Neural progenitor cell (in vitro differentiated cells): ENCODE data around the gene GON4L. TPM values are rescaled to one million over a fixed set of nuclear protein-coding genes. Genes with fewer than 3 reads are reported as not detected.

Source experiments
- DNase-seq: peaks from one replicate; pipeline ENCODE4 v3.0.0-alpha.2; 2016; ENCODE audit warnings: low spot score
- H2AFZ ChIP-seq: fragments of 200-600 bp; sonication (generic); replicated peaks from 2 replicates; pipeline ENCODE4 v1.6.1; 2016; ENCODE audit warnings: antibody characterized with exemption
- H3F3A ChIP-seq: fragments of 200-600 bp; sonication (generic); 2 replicates; pipeline ENCODE4 v1.6.1; 2016; ENCODE audit warnings: antibody characterized with exemption, low read depth
- H3K27ac ChIP-seq: fragments of 200-600 bp; sonication (generic); 2 replicates; pipeline ENCODE4 v1.5.1; 2016; ENCODE audit warnings: mild to moderate bottlenecking
- H3K27me3 ChIP-seq: fragments of 200-600 bp; sonication (generic); 2 replicates; pipeline ENCODE4 v1.6.1; 2016; ENCODE audit warnings: mild to moderate bottlenecking, moderate library complexity
- H3K36me3 ChIP-seq: fragments of 200-600 bp; sonication (generic); 2 replicates; pipeline ENCODE4 v1.5.1; 2016
- H3K4me1 ChIP-seq: fragments of 200-600 bp; sonication (generic); 2 replicates; pipeline ENCODE4 v1.6.1; 2016; ENCODE audit warnings: mixed run types
- H3K4me2 ChIP-seq: fragments of 200-600 bp; sonication (generic); 2 replicates; pipeline ENCODE4 v1.6.1; 2016
- H3K4me3 ChIP-seq: fragments of 200-600 bp; sonication (generic); 2 replicates; pipeline ENCODE4 v1.5.1; 2016
- H3K79me2 ChIP-seq: fragments of 200-600 bp; sonication (generic); 2 replicates; pipeline ENCODE4 v1.6.1; 2016; ENCODE audit warnings: low read depth
- H3K9ac ChIP-seq: fragments of 200-600 bp; sonication (generic); 2 replicates; pipeline ENCODE4 v1.6.1; 2016
- H3K9me3 ChIP-seq: fragments of 200-600 bp; sonication (generic); 2 replicates; pipeline ENCODE4 v1.5.1; 2016; ENCODE audit warnings: low read depth
- H4K20me1 ChIP-seq: fragments of 200-600 bp; sonication (generic); 2 replicates; pipeline ENCODE4 v1.6.1; 2016; ENCODE audit warnings: low read depth
- H3K27ac Mint-ChIP-seq: 3 replicates; pipeline ENCODE4 v1.8.0; 2021; ENCODE audit warnings: mixed read lengths
- H3K27me3 Mint-ChIP-seq: 2 replicates; pipeline ENCODE4 v1.8.0; 2022; ENCODE audit warnings: low read depth, mild to moderate bottlenecking, inconsistent platforms, moderate library complexity, mixed read lengths; ENCODE audit not compliant: insufficient read depth
- H3K36me3 Mint-ChIP-seq: 3 replicates; pipeline ENCODE4 v1.8.0; 2021; ENCODE audit warnings: mixed read lengths
- H3K4me1 Mint-ChIP-seq: 3 replicates; pipeline ENCODE4 v1.8.0; 2021; ENCODE audit warnings: mixed read lengths
- H3K4me3 Mint-ChIP-seq: 3 replicates; pipeline ENCODE4 v1.8.0; 2021; ENCODE audit warnings: mild to moderate bottlenecking, moderate library complexity, mixed read lengths
- H3K9me3 Mint-ChIP-seq: 3 replicates; pipeline ENCODE4 v1.8.0; 2020; ENCODE audit warnings: mixed read lengths
- EZH2 ChIP-seq: fragments of 200-600 bp; sonication (generic); IDR thresholded peaks from 2 replicates; pipeline ENCODE4 v1.6.1; 2017; ENCODE audit warnings: antibody characterized with exemption, mild to moderate bottlenecking, moderate library complexity
- EZH2phosphoT487 ChIP-seq: fragments of 200-600 bp; sonication (generic); IDR thresholded peaks from 2 replicates; pipeline ENCODE4 v1.6.1; 2017; ENCODE audit warnings: antibody characterized with exemption
- total RNA-seq: library from RNA; depleted of rRNA; stranded (reverse); fragments of >200 nt; gene quantifications from 2 replicates; pipeline ENCODE4 v1.2.3, GENCODE V29; 2015; ENCODE audit warnings: low replicate concordance
- TF ChIP-seq, protein P1 (sequence below): fragments of 200-600 bp; sonication (generic); IDR thresholded peaks from 2 replicates; pipeline ENCODE4 v1.5.1; 2017; ENCODE audit warnings: antibody characterized with exemption, mild to moderate bottlenecking

GON4L gene
- total RNA-seq, 1 donor from 2014 or later = 31.4 TPM

DNA sequence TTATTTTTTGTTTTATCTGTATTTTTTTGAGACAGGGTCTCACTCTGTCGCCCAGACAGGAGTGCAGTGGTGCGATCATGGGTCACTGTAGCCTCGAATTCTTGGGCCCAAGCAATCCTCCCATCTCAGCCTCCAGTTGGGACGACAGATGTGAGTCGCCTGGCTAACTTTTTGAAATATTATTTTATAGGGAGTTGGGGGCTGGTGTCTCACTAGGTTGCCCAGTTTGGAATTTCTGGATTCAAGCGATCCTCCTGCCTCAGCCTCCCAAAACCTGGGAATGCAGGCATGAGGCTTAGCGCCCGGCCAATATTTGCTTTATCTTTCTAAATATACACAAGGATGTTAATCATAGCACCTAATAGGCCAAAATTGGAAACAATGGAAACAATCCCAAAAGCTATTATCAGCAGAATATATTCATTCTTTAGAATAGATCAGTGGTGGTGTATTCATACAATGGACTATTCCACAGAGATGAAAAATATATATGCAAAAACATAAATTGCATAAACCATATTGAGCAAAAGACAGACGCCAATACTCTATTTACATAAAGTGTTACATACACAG lies 112.2 kb downstream of the GON4L start:
- Mint-ChIP-seq H3K9me3 (no peaks in the 10 kb centered on the region), H3K4me3 (peak overlapping the region; percentile 96), H3K36me3 (peaks cover 7% of the 10 kb centered on the region), H3K27ac (peak overlapping the region; percentile 91), H3K4me1 (peaks cover 5% of the 10 kb centered on the region), H3K27me3 (peaks cover 6% of the 10 kb centered on the region)
- no peak for DNase-seq
- Histone ChIP-seq H3K4me1 (no peaks in the 10 kb centered on the region), H3K9ac (peak overlapping the region; percentile 6), H3K27me3 (no peaks in the 10 kb centered on the region), H3K4me3 (peak overlapping the region; percentile 54), H3K4me2 (peak overlapping the region; percentile 77), H4K20me1 (no peaks in the 10 kb centered on the region), H3K36me3 (no peaks in the 10 kb centered on the region), H3K9me3 (no peaks in the 10 kb centered on the region), H3K79me2 (no peaks in the 10 kb centered on the region), H2AFZ (peak overlapping the region; percentile 63), H3K27ac (no peak overlapping the region), H3F3A (peaks cover 18% of the 10 kb centered on the region)
- TF ChIP-seq EZH2 (no peak), EZH2phosphoT487 (no peak)
- TF ChIP-seq, protein P1, sequence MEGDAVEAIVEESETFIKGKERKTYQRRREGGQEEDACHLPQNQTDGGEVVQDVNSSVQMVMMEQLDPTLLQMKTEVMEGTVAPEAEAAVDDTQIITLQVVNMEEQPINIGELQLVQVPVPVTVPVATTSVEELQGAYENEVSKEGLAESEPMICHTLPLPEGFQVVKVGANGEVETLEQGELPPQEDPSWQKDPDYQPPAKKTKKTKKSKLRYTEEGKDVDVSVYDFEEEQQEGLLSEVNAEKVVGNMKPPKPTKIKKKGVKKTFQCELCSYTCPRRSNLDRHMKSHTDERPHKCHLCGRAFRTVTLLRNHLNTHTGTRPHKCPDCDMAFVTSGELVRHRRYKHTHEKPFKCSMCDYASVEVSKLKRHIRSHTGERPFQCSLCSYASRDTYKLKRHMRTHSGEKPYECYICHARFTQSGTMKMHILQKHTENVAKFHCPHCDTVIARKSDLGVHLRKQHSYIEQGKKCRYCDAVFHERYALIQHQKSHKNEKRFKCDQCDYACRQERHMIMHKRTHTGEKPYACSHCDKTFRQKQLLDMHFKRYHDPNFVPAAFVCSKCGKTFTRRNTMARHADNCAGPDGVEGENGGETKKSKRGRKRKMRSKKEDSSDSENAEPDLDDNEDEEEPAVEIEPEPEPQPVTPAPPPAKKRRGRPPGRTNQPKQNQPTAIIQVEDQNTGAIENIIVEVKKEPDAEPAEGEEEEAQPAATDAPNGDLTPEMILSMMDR = no peak

DNA sequence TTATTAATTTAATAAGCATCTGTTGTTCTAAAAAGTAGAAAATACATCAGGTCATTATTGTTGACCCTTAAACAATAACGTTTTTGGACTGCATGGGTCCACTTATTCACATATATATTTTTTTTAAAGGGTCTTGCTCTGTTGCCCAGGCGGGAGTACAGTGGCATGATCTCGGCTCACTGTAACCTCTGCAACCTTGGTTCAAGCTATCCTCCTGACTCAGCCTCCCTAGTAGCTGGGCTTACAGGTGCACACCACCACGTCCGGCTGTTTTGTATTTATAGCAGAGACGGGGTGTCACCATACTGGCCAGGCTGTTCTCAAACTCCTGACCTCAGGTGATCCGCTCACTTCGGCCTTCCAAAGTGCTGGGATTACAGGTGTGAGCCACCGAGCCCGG lies 115.1 kb downstream of the GON4L start:
- no peak overlapping the region for H3K9ac ChIP-seq
- DNase-seq = no peak
- no peaks in the 10 kb centered on the region for H3K27me3 ChIP-seq
- H3K27me3 Mint-ChIP-seq = peaks cover 3% of the 10 kb centered on the region
- no peak overlapping the region for H3K27ac Mint-ChIP-seq
- no peaks in the 10 kb centered on the region for H3K9me3 Mint-ChIP-seq
- peaks cover 8% of the 10 kb centered on the region for H3K36me3 Mint-ChIP-seq
- H3K36me3 ChIP-seq = no peaks in the 10 kb centered on the region
- no peaks in the 10 kb centered on the region for H4K20me1 ChIP-seq
- TF ChIP-seq EZH2phosphoT487 (no peak), EZH2 (no peak)
- TF ChIP-seq, protein P1 = no peak
- no peak overlapping the region for H3K27ac ChIP-seq
- H3K4me1 ChIP-seq = no peaks in the 10 kb centered on the region
- peaks cover 19% of the 10 kb centered on the region for H3F3A ChIP-seq
- H3K4me1 Mint-ChIP-seq = peaks cover 5% of the 10 kb centered on the region
- H3K4me3 Mint-ChIP-seq = no peak overlapping the region
- no peak overlapping the region for H2AFZ ChIP-seq
- H3K4me3 ChIP-seq = no peak overlapping the region
- no peaks in the 10 kb centered on the region for H3K79me2 ChIP-seq
- no peaks in the 10 kb centered on the region for H3K9me3 ChIP-seq
- H3K4me2 ChIP-seq = no peak overlapping the region

GRCh38 chr1:155740995-155741394 lies 116.0 kb downstream of the GON4L start:
- Histone ChIP-seq H3K4me1 (no peaks in the 10 kb centered on the region), H3K27me3 (no peaks in the 10 kb centered on the region), H3K9me3 (no peaks in the 10 kb centered on the region), H3K9ac (no peak overlapping the region), H3K36me3 (no peaks in the 10 kb centered on the region), H3K79me2 (no peaks in the 10 kb centered on the region), H3K27ac (no peak overlapping the region), H3K4me3 (no peak overlapping the region), H3F3A (peaks cover 19% of the 10 kb centered on the region), H4K20me1 (no peaks in the 10 kb centered on the region), H2AFZ (no peak overlapping the region), H3K4me2 (no peak overlapping the region)
- Mint-ChIP-seq H3K9me3 (no peaks in the 10 kb centered on the region), H3K4me1 (peaks cover 5% of the 10 kb centered on the region), H3K27me3 (peaks cover 3% of the 10 kb centered on the region), H3K27ac (no peak overlapping the region), H3K4me3 (no peak overlapping the region), H3K36me3 (peaks cover 14% of the 10 kb centered on the region)
- TF ChIP-seq, protein P1 = no peak
- no peak for TF ChIP-seq EZH2phosphoT487
- no peak for TF ChIP-seq EZH2
- DNase-seq = no peak
